MM.1S (cell line): ENCODE data around the gene BBX.

ENCODE experiments used
- DNase-seq: peaks from one replicate; pipeline ENCODE4 v3.0.0-alpha.2; 2015
- H2AFZ ChIP-seq: fragments of 300-600 bp; sonication (generic); 2 replicates; pipeline ENCODE4 v1.6.0; 2016; ENCODE audit warnings: antibody characterized with exemption, low read length
- H3F3A ChIP-seq: fragments of 300-600 bp; sonication (generic); 2 replicates; pipeline ENCODE4 v1.6.1; 2016; ENCODE audit warnings: mild to moderate bottlenecking, antibody characterized with exemption, low read length, moderate library complexity, mixed read lengths; ENCODE audit not compliant: insufficient read depth
- H3K27ac ChIP-seq: fragments of 300-600 bp; sonication (generic); 2 replicates; pipeline ENCODE4 v1.5.1; 2016; ENCODE audit warnings: mild to moderate bottlenecking, low read length
- H3K27me3 ChIP-seq: fragments of 300-600 bp; sonication (generic); replicated peaks from 2 replicates; pipeline ENCODE4 v1.6.0; 2016; ENCODE audit warnings: low read length; ENCODE audit not compliant: insufficient read depth
- H3K36me3 ChIP-seq: fragments of 300-600 bp; sonication (generic); replicated peaks from 2 replicates; pipeline ENCODE4 v1.6.1; 2016; ENCODE audit warnings: mild to moderate bottlenecking, low read length, mixed read lengths; ENCODE audit not compliant: insufficient read depth
- H3K4me1 ChIP-seq: fragments of 300-600 bp; sonication (generic); 2 replicates; pipeline ENCODE4 v1.6.1; 2016; ENCODE audit warnings: low read length, mixed read lengths
- H3K4me2 ChIP-seq: fragments of 300-600 bp; sonication (generic); 2 replicates; pipeline ENCODE4 v1.6.0; 2016; ENCODE audit warnings: low read depth, low read length
- H3K4me3 ChIP-seq: fragments of 300-600 bp; sonication (generic); 2 replicates; pipeline ENCODE4 v1.5.1; 2016; ENCODE audit warnings: low read length, mixed read lengths
- H3K79me2 ChIP-seq: fragments of 300-600 bp; sonication (generic); 2 replicates; pipeline ENCODE4 v1.6.1; 2016; ENCODE audit warnings: mixed run types, low read length, mixed read lengths
- H3K9ac ChIP-seq: fragments of 300-600 bp; sonication (generic); 2 replicates; pipeline ENCODE4 v1.6.1; 2016; ENCODE audit warnings: low read length, mixed read lengths
- H3K9me2 ChIP-seq: fragments of 300-600 bp; sonication (generic); replicated peaks from 2 replicates; pipeline ENCODE4 v1.6.1; 2016; ENCODE audit warnings: mild to moderate bottlenecking, low read length, mixed read lengths; ENCODE audit not compliant: insufficient read depth
- H3K9me3 ChIP-seq: fragments of 300-600 bp; sonication (generic); replicated peaks from 2 replicates; pipeline ENCODE4 v1.6.1; 2016; ENCODE audit warnings: mild to moderate bottlenecking, low read length, mixed read lengths; ENCODE audit not compliant: insufficient read depth
- H4K20me1 ChIP-seq: fragments of 300-600 bp; sonication (generic); 2 replicates; pipeline ENCODE4 v1.6.1; 2016; ENCODE audit warnings: mild to moderate bottlenecking, low read length, moderate library complexity, mixed read lengths; ENCODE audit not compliant: insufficient read depth
- CTCF ChIP-seq: fragments of 300-600 bp; sonication (generic); IDR thresholded peaks from 2 replicates; pipeline ENCODE4 v1.5.1; 2016; ENCODE audit warnings: antibody characterized with exemption, low read length, mixed read lengths
- EZH2 ChIP-seq: fragments of 300-600 bp; sonication (generic); optimal IDR thresholded peaks from 2 replicates; pipeline ENCODE3; 2017; ENCODE audit warnings: low read depth, mild to moderate bottlenecking, antibody characterized with exemption, low read length, mixed read lengths
- EZH2phosphoT487 ChIP-seq: fragments of 300-600 bp; sonication (generic); IDR thresholded peaks from 2 replicates; pipeline ENCODE4 v1.6.1; 2018; ENCODE audit warnings: antibody characterized with exemption, low read length

The BBX gene

DNA sequence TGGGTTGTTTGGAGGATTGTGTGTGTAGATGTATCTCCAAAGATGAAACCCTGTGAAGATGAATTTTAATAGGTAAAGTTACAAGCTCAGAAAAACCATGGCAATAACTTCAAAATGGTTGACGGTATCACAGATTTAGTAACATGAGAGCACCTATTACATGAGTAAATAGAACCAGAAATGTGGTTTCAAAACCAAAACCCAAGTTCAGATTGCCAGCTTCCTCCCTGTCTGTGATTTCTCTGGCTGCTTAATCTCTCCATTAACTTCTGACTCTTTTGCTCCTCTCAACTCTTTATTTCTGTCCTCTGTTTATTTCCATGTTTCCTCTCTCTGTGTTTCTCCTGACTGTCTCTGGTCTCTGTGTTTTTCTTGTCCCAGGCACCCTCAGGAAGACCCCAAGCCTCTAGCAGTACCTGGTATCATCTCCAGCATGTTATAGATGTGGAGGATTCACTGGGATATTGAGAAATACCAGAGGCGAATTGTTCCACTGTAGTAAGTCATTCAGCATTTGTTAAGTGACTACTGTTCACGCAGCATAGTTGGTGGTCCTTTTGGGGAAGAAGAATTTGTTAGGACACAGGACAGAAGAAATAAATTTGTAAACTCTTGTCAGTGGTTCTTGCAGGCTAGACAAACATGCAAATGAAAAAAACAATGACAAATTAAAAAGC lies 138.8 kb downstream of the BBX start:
- Histone ChIP-seq H3K27ac (peak overlapping the region; percentile 5; the same call in 1 of the 2 replicates), H3F3A (no peaks in the 10 kb centered on the region; the same call in 1 of the 2 replicates), H3K4me2 (peak overlapping the region; percentile 43), H3K9ac (no peak overlapping the region), H3K9me3 (no peaks in the 10 kb centered on the region), H3K36me3 (no peaks in the 10 kb centered on the region), H3K9me2 (no peaks in the 10 kb centered on the region), H3K79me2 (peaks cover 4% of the 10 kb centered on the region; the same call in 1 of the 2 replicates), H3K4me3 (no peak overlapping the region), H3K4me1 (peaks cover 11% of the 10 kb centered on the region), H4K20me1 (no peaks in the 10 kb centered on the region), H3K27me3 (no peaks in the 10 kb centered on the region), H2AFZ (no peak overlapping the region)
- peak; percentile 39 for DNase-seq
- no peak for TF ChIP-seq CTCF
- TF ChIP-seq EZH2phosphoT487 = no peak

- Histone ChIP-seq H4K20me1 (no peaks in the 10 kb centered on the region), H3K4me1 (peaks cover 11% of the 10 kb centered on the region), H3K79me2 (peaks cover 4% of the 10 kb centered on the region; the same call in 1 of the 2 replicates), H3K36me3 (no peaks in the 10 kb centered on the region), H3F3A (no peaks in the 10 kb centered on the region; the same call in 1 of the 2 replicates), H2AFZ (no peak overlapping the region), H3K4me2 (0 out of 2 replicates have a peak overlapping the region, but pooled peaks have one; percentile 43), H3K27ac (no peak overlapping the region), H3K9me3 (no peaks in the 10 kb centered on the region), H3K27me3 (no peaks in the 10 kb centered on the region), H3K4me3 (no peak overlapping the region), H3K9me2 (no peaks in the 10 kb centered on the region), H3K9ac (no peak overlapping the region)
- no peak for TF ChIP-seq EZH2
- no peak for TF ChIP-seq EZH2phosphoT487
- TF ChIP-seq CTCF = no peak
- DNase-seq = no peak
Observed at GRCh38 chr3:107662124-107662507, 139.4 kb downstream of the BBX start.

DNA sequence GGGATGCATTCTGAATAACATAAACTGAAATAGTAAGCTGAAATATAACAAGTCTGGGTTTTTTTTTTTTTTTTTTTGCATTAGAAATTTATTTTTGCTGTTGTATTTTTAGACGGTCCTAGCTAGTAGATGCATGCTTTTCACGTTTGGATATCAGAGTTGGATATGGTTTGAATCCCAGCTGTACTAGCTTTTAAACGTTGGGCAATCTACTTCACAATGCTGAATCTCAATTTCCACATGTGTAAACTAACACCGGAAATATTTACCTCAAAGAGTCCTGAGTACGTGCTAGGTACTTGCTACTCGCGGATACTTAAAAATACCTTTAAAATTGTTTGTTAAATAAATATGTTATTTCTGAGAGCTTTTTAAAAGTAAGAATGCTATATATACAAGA lies 139.8 kb downstream of the BBX start:
- Histone ChIP-seq H3K27me3 (no peaks in the 10 kb centered on the region), H3K9ac (no peak overlapping the region), H4K20me1 (no peaks in the 10 kb centered on the region), H3K4me2 (no peak overlapping the region), H3K4me1 (peaks cover 11% of the 10 kb centered on the region), H3F3A (no peaks in the 10 kb centered on the region; the same call in 1 of the 2 replicates), H2AFZ (no peak overlapping the region), H3K9me3 (no peaks in the 10 kb centered on the region), H3K9me2 (no peaks in the 10 kb centered on the region), H3K27ac (no peak overlapping the region), H3K4me3 (no peak overlapping the region), H3K79me2 (peaks cover 4% of the 10 kb centered on the region; the same call in 1 of the 2 replicates), H3K36me3 (no peaks in the 10 kb centered on the region)
- TF ChIP-seq CTCF = no peak
- TF ChIP-seq EZH2phosphoT487 = no peak
- TF ChIP-seq EZH2 = no peak
- no peak for DNase-seq
